ENCODE measurements around the gene RPS8. TPM values are rescaled to one million over a fixed set of nuclear protein-coding genes. Genes with fewer than 3 reads are reported as not detected.

RPS8 gene
- total RNA-seq, 1 experiment from 2014 or later, result 2,296 TPM

GRCh38 chr1:44786138-44786840, 10.9 kb downstream of the RPS8 start:
- peak overlapping the region; percentile 81 for H3K4me2 ChIP-seq (ENCODE audit: low read length)
- H3K4me3 ChIP-seq (replicated peaks in 1 of 2; ENCODE audit: low read depth in 1 of 2, low read length in 2 of 2), result peak overlapping the region; percentile 35 to 51
- H3K9me3 ChIP-seq (ENCODE audit: control insufficient read depth in 1 of 2, insufficient read depth in 1 of 2, low read depth in 1 of 2, low read length in 2 of 2), result no peaks in the 10 kb centered on the region
- H3K9me2 ChIP-seq (ENCODE audit: insufficient read depth), result no peaks in the 10 kb centered on the region
- peak; percentile 45 for DNase-seq (ENCODE audit: low read depth, low spot score)
- CTCF ChIA-PET, result interaction anchor here (0.8 to 1.5 kb wide), 3 partner anchors 8 to 22 kb away, joined by 3 to 5 read pairs (median 3); partner anchors contain the start of gene BTBD19
- H3K4me1 ChIP-seq (ENCODE audit: control insufficient read depth in 1 of 2, insufficient read depth in 2 of 2, low read length in 2 of 2), result peaks cover 6 to 24% of the 10 kb centered on the region in 2 experiments
- no peaks in the 10 kb centered on the region for H3K27me3 ChIP-seq (ENCODE audit: insufficient read depth, low read length)
- intact Hi-C loops (cut with micrococcal nuclease), result loop anchor here (5.0 kb wide), 1 partner anchor 786 kb away; no protein-coding TSS in a partner anchor
- POLR2A ChIA-PET, result interaction anchor here (0.7 to 3.7 kb wide), 7 partner anchors 11 to 67 kb away, joined by 3 to 16 read pairs (median 5); partner anchors contain the start of genes PLK3, RNU5D-1 and RPS8
- BruUV-seq (replicated peaks), result no TSS peak
- H2AFZ ChIP-seq (ENCODE audit: low read depth, low read length, poor library complexity, severe bottlenecking), result peak overlapping the region; percentile 75
- TF ChIP-seq POLR2AphosphoS5 (IDR thresholded peaks at IDR 0.05; ENCODE audit: low read depth, low read length) (peak; percentile 52; the same call in 1 of the 2 replicates), EZH2phosphoT487 (IDR thresholded peaks at IDR 0.05; ENCODE audit: borderline replicate concordance) (no peak), CTCF (IDR thresholded peaks at IDR 0.05 in 2 of 3, conservative IDR thresholded peaks at IDR 0.05 in 1 of 3; ENCODE audit: borderline replicate concordance in 1 of 3, insufficient read depth in 1 of 3, low read depth in 2 of 3, low read length in 2 of 3) (peak; percentile 80 to 99 (median 99)), ZBTB33 (IDR thresholded peaks at IDR 0.05; ENCODE audit: extremely low read depth, insufficient replicate concordance, low read length) (peak; percentile 5), RAD21 (IDR thresholded peaks at IDR 0.05; ENCODE audit: low read depth) (peak; percentile 93), MAX (IDR thresholded peaks at IDR 0.05) (peak; percentile 97)
- no peaks in the 10 kb centered on the region for H4K20me1 ChIP-seq (ENCODE audit: insufficient read depth)
- RAD21 ChIA-PET (ENCODE audit: low non-redundant PET in 1 of 2, low total read pairs in 2 of 2, uncharacterized antibody in 2 of 2, unreplicated experiment in 2 of 2), result no interaction called here
- peak; percentile 80 for ATAC-seq
- peak overlapping the region; percentile 52 for H3K27ac ChIP-seq (ENCODE audit: low read depth, low read length)
- H3K9ac ChIP-seq (ENCODE audit: low read length), result peak overlapping the region; percentile 63
- H3K79me2 ChIP-seq (ENCODE audit: insufficient read depth, low read length), result no peaks in the 10 kb centered on the region
- H3K36me3 ChIP-seq (ENCODE audit: control insufficient read depth in 1 of 2, insufficient read depth in 2 of 2, low read length in 2 of 2), result peaks cover 0 to 4% of the 10 kb centered on the region in 2 experiments; a peak in 1 of 4 replicates

Measured in HCT116 (cell line).